Activated T-cell treated with anti-CD3 and anti-CD28 coated beads, Interleukin-2, amount 50 U/mL, for 1 hour (primary cell): Measurements from ENCODE around the gene DNAJC4.

Source experiments
- DNase-seq: peaks from one replicate; pipeline ENCODE4 v3.0.0-alpha.2; 2020

DNAJC4 gene

GRCh38 chr11:64230171-64230984 lies at the start of gene DNAJC4:
Gene DNAJC4 (plus strand): TSS chr11:64230548. CDS start chr11:64230855, 307 bp downstream.
- peak; percentile 86 for DNase-seq

DNA sequence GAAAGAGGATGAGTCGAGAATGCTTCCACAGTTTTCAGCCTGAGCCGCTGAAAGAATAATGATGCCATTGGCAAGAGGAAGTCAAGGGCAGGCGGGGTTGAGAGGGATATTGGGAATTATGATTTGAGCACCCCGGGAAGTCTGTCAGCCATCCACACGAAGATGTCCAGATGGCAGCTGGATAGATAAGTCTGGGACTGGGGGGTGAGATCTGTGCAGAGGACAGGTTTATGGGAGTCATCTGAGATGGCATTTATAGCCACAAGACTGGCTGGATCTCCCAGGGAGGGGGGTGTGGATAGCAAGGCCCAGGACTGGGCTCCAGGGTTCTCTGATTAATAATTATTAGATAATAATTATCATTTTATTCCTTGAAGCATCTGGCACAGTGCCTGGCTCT lies 49.5 kb upstream of the DNAJC4 start:
- DNase-seq, result no peak

GRCh38 chr11:64181506-64182411 lies 48.6 kb upstream of the DNAJC4 start:
- DNase-seq, result peak; percentile 44

- DNase-seq, result no peak
Measured at GRCh38 chr11:64183890-64184289, 46.5 kb upstream of the DNAJC4 start.

DNA sequence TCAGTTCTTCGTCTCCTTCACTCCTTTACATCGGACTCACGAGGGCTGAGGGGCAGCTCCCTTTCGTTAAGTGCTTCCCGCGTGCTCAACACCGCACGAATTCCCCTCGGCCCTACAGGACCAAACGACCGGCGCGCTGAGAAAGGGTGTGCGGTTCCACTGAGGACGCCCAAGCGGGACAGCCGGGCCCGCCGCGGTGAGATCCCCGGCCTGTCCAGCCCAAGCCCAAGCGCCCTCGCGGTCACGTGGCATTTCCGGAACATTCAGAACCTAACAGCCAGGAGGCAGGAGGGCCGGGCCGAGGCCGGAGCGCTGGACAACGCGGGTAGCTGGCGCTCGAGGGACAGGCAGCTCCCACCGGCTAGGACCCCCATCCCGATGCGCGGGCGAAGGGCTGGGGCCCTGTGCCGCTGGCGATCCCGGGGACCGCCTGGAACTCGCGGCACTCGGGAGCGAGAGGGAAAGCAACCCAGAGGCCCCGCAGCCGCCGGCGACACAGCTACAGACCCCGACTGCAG lies 45.1 kb upstream of the DNAJC4 start:
- no peak for DNase-seq

GRCh38 chr11:64185693-64186491 lies 44.5 kb upstream of the DNAJC4 start, which contains the start of gene STIP1:
Gene STIP1 (plus strand): TSS chr11:64186171. CDS start chr11:64186262, 91 bp downstream.
- peak; percentile 97 for DNase-seq

- peak; percentile 54 for DNase-seq
Measured at GRCh38 chr11:64186492-64187165, 43.7 kb upstream of the DNAJC4 start.

- DNase-seq, result no peak
Measured at GRCh38 chr11:64192434-64192833, 37.9 kb upstream of the DNAJC4 start.

GRCh38 chr11:64196626-64197025 lies 33.7 kb upstream of the DNAJC4 start:
- no peak for DNase-seq

DNA sequence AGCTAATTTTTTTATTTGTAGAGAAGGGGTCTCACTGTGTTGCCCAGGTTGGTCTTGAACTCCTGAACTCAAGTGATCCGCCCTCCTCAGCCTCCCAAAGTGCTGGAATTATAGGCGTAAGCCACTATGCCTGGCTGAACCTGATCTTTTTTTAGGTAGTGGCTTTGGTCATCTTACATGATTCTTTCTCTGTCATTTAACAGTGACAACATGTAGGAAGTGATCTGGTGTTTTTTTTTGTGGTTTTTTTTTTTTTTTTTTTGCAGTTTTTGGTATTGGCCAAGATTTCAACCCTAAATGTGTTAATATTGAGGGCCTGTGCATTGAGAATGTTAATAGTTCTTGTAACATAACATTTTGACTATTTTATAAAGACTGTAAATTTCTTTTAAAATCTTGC lies 31.8 kb upstream of the DNAJC4 start:
- no peak for DNase-seq

DNA sequence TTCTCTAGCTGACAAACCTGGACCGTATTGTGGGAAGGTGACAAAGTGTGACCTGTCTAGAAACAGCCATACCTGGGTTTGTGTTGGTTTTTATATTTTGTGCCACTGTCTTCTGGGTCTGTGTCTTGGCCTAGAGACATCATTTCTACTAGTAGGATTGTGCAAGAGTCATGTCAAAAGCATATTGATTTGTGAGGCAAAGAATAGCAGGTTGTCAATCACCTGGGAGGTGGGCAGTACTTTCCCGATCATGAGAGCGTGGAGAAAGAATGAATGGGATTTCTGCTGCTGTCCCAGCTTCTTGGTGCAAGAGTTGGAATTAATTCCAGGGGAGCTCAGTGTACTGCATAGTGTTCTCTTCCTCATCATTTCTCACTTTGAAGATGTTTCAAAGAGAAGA lies 28.8 kb upstream of the DNAJC4 start:
- DNase-seq, result no peak

GRCh38 chr11:64202992-64203391 lies 27.4 kb upstream of the DNAJC4 start:
- no peak for DNase-seq

DNA sequence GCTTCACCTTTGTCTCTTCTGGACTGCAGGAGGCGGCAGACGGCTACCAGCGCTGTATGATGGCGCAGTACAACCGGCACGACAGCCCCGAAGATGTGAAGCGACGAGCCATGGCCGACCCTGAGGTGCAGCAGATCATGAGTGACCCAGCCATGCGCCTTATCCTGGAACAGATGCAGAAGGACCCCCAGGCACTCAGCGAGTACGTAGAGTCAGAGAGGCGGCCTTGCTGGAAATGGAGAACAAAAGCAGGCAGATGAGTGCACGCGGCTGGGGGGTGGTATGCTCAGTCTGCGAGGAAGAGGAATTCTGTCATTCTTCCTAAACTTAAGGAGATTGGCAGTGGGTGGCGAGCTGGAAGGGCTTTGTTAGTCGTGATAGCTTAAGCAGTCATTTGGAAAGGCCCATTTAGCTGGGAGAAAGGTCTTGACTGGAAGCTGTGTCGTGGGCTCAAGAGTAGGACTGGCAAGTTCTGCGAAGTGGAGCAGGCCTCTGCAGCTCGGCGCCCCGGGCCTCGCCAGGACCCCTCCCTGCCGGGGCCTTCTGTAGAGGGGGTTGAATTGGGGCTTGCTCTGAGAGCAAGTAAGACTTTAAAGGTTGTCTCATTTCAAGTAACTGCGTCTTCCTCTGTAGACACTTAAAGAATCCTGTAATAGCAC lies 26.8 kb upstream of the DNAJC4 start:
- no peak for DNase-seq

- no peak for DNase-seq
Measured at GRCh38 chr11:64204080-64204440, 26.3 kb upstream of the DNAJC4 start.

GRCh38 chr11:64204464-64204989 lies 25.8 kb upstream of the DNAJC4 start:
- DNase-seq, result peak; percentile 87

DNA sequence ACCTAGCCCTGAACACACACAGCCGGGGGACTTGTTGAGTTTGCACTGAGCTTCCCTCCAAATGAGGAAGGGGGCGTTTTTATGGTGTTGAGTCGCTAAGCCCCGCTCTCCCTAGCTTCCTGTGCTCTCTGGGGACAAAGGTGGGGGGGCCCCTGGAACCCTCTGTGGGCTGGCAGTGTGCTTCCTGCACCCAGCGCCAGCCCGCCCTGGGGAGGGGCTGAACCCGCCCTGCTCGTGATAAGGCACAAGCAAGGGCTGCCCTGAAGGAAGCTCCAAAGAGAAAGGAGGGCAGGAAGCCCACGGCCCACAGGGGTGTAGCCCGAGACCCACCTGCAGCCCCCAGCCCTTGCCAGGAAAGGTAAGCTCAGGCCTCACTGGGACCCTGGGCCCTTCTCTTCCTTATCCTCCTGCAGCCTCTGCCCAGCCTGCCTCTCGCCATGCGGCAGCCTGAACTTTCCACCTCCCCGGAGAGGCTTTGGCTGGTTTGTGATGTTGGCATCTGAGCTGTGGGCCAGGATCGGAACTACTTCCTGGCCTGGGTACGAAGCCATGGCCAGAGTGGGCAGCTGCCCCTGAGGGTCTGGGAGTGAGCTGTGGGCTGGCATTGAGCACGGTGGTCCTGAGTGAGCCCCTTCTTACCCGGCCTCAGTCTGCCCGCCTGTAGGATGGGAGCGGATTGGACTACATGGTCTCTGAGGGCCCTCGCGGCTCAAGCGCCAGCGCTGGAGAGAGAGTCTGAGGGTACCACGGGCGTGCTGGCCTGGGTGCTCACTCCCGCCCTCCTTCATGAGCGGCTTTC lies 23.7 kb upstream of the DNAJC4 start, which contains the start of gene FERMT3:
Gene FERMT3, plus strand, starts transcription at position 265 of the 799 bp plus-strand sequence. CDS start 644 bp downstream, outside the sequence.
- DNase-seq, result peak; percentile 67

DNA sequence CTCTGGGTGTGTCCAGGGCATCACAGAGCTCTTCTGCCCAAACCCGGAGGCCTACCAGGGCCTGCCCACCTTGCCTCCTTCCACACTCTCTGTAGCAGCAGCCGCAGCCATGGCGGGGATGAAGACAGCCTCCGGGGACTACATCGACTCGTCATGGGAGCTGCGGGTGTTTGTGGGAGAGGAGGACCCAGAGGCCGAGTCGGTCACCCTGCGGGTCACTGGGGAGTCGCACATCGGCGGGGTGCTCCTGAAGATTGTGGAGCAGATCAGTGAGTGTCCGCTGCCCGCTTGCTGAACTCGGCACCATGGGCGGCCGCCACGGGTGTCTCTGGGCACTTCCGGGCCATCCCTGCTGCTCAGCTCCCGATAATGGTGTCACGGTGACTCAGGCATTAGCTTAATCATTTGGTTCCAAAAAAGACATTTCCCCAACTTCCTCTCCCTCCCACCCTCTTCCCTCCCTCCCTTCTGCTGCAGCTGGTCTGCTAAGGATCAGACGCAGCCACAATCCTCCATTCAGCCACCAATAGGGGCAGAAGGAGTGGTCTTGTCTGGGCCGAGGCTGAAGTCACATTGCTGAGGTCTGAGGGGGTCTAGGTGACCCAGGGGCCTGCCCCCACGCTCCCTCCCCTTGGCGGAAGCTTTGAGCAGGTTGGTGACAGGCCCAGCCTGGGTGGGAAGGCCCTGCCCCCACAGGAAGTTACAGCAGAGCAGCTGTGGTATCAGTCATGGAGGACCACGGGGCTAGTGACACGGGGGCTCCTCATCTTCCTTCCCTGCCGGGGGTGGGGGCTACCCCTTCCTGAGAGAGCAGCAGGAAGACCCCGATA lies 22.9 kb upstream of the DNAJC4 start:
- DNase-seq, result peak; percentile 73

DNA sequence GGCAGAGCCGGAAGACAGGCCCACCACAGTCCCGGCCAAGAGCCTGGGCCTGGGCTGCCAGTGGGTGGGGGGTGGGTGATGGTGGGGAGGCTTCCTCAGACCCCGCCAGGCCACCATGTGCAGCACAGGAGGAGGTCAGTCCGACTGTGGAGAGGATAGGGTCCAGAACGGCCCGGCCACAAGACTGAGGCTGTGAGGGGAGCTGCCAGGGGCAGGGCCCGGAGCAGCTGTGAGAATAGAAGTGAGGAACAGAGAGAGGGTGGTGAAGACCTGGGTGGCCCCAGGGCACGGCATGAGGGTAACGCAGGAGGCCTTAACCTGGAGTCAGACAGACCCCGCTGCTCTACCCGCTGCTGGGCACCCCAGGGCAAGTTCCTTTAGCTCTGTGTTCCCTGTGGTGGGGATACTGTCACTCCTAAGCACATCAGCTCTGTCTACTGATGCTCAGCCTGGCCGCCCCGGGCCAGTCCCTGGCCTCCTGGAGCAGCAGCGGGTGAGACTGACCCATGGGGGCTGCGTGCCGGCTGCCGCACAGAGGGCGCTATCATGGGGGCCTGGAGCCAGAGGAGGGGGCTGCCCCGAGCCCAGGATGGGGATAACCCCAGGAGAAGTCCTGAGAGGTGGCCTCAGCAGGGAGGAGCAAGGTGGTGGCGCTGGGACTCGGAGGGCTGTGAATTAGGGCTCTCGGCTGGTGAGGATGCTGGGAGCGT lies 22.1 kb upstream of the DNAJC4 start:
- DNase-seq, result no peak
